Mammary epithelial cell (primary cell): Measurements from ENCODE around the gene ARHGAP5.

Source experiments
- CTCF ChIP-seq, 2 donors: IDR thresholded peaks in 1 of 2; conservative IDR thresholded peaks in 1 of 2; 2 replicates each; pipeline ENCODE4 v1.5.1; 2011 to 2012; ENCODE audit warnings: inconsistent platforms in 2 of 2, low read length in 2 of 2, mild to moderate bottlenecking in 2 of 2, control low read depth in 1 of 2, low read depth in 1 of 2; ENCODE audit not compliant: insufficient read depth in 1 of 2; ENCODE audit errors: extremely low read depth in 1 of 2
- EZH2 ChIP-seq: IDR thresholded peaks from 2 replicates; pipeline ENCODE4 v1.6.1; 2012; ENCODE audit warnings: low read length, inconsistent platforms, borderline replicate concordance

DNA sequence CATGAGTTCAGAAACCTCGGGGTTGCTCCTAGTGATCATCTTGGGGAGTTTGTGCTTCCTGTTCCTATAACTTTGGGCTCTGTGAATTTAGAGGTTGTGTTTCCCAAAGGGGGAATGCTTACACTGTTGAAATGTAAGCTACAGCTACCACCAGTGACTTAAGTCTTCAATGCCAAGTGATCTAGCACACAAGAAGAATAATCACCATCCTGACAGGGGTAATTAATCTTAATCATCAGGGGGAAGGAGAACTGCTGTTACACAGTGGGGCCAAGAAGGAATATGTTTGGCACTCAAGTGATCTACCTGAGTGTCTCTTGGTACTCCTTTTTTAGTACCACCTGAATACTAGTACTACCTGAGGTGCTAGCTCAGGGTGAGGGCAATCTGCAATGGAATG lies 89.8 kb downstream of the ARHGAP5 start:
- TF ChIP-seq EZH2 (no peak), CTCF (conservative IDR thresholded peaks at IDR 0.05 in 1 of 2, IDR thresholded peaks at IDR 0.05 in 1 of 2; ENCODE audit: extremely low read depth in 1 of 2, insufficient read depth in 1 of 2, low read depth in 1 of 2, low read length in 2 of 2) (no peak)
